ENCODE data around the gene STRIP2. TPM values are rescaled to one million over a fixed set of nuclear protein-coding genes. Genes with fewer than 3 reads are reported as not detected.
"Not testable (repeated sequence)": the region's sequence is repeated elsewhere in the genome, so short reads cannot be mapped to it uniquely, and the experiment has no call there.

STRIP2 gene
- total RNA-seq, 2 donors from 2014 or later = 1.9 to 4.7 TPM

DNA sequence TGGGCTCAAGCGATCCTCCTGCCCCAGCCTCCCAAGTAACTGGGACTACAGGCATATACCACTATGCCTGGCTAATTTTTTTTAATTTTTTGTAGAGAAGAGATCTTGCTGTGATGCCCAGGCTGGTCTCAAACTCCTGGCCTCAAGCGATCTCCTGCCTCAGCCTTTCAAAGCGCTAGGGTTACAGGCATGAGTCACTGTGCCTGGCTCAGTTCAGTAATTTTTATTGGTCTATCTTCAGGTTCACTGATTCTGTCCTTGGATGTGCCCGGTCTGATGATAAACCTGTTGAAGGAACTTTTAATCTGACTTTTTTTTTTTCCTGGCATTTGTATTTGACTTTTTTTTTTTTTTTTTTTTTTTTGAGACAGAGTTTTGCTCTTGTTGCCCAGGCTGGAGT is 40.1 kb upstream of the STRIP2 start:
- Histone ChIP-seq H3K4me3 (no peak overlapping the region), H3K27me3 (no peaks in the 10 kb centered on the region), H3K9ac (ENCODE audit: low read depth in 2 of 2, low read length in 2 of 2) (no peak overlapping the region), H3K27ac (no peak overlapping the region), H3K36me3 (no peaks in the 10 kb centered on the region), H3K9me3 (no peaks in the 10 kb centered on the region), H3K4me1 (no peaks in the 10 kb centered on the region)
- intact Hi-C loops (cut with DNase I) = no loop called here
- no peak for DNase-seq
- TF ChIP-seq CTCF (IDR thresholded peaks at IDR 0.05) = no peak

DNA sequence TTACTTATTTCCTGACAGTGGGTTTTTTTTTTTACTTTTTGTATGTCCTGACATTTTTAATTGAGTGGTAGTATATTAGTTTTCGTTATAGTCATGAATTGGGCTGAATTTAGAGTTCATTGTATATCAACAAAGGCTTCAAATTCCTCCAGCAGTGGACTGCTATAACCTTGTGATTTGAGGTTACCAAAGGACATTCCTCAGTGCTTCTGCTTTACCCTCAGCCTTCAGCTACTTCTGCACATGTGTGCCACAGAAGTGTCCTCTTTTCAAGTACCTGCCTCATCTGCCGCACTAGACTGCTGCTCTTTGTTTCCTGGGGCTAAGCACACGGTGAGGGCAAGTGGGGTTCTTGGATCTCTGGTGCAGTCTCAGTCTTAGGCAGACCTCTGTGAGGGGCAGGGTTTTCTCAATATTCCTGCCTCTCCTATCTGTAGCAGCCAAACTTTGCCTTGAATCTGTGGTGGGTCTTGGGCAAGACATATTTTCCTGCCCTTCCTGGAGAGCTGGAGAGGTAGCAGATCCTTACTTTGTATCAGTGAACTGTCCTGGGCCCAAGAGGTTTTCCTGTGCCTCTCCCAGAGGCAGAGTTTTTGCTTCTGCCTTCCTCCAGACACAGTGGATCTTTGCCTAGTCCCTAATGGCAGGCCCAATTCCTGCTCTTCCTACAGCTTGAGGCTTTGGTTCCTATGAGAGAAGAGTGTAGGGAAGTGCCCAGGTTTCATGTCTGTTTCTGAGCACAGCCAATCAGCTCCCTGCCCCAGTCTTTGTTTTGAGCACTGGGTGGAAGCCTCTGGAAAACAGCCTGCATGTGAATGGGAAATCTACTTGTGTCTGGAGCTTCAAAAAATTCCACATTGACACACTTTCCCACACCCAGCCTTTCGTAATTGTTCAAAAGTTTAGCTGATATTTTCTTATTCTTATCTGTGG is 39.0 kb upstream of the STRIP2 start:
- H3K9me3 ChIP-seq = no peaks in the 10 kb centered on the region
- DNase-seq = no peak
- TF ChIP-seq CTCF (IDR thresholded peaks at IDR 0.05) = no peak
- no peaks in the 10 kb centered on the region for H3K36me3 ChIP-seq
- no peak overlapping the region for H3K9ac ChIP-seq (ENCODE audit: low read depth in 2 of 2, low read length in 2 of 2)
- H3K27ac ChIP-seq = no peak overlapping the region
- H3K4me1 ChIP-seq = no peaks in the 10 kb centered on the region
- H3K27me3 ChIP-seq = no peaks in the 10 kb centered on the region
- intact Hi-C loops (cut with DNase I) = no loop called here
- no peak overlapping the region for H3K4me3 ChIP-seq

- Histone ChIP-seq H3K27ac (no peak overlapping the region), H3K9me3 (no peaks in the 10 kb centered on the region), H3K4me3 (no peak overlapping the region), H3K36me3 (peaks cover 4% of the 10 kb centered on the region), H3K4me1 (no peaks in the 10 kb centered on the region), H3K27me3 (no peaks in the 10 kb centered on the region), H3K9ac (ENCODE audit: low read depth in 2 of 2, low read length in 2 of 2) (no peak overlapping the region)
- intact Hi-C loops (cut with DNase I) = no loop called here
- TF ChIP-seq CTCF (IDR thresholded peaks at IDR 0.05) = no peak
- DNase-seq = no peak
These were observed 32.8 kb upstream of the STRIP2 start for GRCh38 chr7:129401228-129401966.

GRCh38 chr7:129401967-129402860 is 32.0 kb upstream of the STRIP2 start:
- intact Hi-C loops (cut with DNase I) = no loop called here
- TF ChIP-seq CTCF (IDR thresholded peaks at IDR 0.05) = no peak
- H3K9me3 ChIP-seq = no peaks in the 10 kb centered on the region
- H3K9ac ChIP-seq (ENCODE audit: low read depth in 2 of 2, low read length in 2 of 2) = no peak overlapping the region
- H3K27me3 ChIP-seq = no peaks in the 10 kb centered on the region
- no peak for DNase-seq
- no peak overlapping the region for H3K4me3 ChIP-seq
- no peaks in the 10 kb centered on the region for H3K4me1 ChIP-seq
- peaks cover 4% of the 10 kb centered on the region for H3K36me3 ChIP-seq
- no peak overlapping the region for H3K27ac ChIP-seq

DNA sequence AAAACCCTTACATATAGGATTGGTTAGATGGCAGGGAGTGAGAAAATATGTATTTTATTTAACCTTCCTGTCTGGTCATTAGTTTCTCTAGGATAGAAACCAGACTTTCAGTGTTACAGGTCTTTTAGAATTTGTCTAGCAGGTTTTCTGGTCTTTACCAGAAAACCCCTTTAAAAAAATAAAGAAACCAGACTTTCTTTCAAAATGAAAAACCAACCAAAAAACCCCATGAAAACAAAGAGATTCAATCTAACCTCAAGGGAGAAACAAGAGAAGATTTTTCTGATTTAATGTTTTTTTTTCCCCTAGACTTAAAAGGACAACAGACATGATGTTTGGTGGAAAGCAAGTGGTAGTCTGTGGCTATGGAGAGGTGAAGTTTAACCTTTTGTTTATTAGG is 28.7 kb upstream of the STRIP2 start:
- no peaks in the 10 kb centered on the region for H3K4me1 ChIP-seq
- H3K9me3 ChIP-seq = no peaks in the 10 kb centered on the region
- no peak overlapping the region for H3K4me3 ChIP-seq
- no peak overlapping the region for H3K9ac ChIP-seq (ENCODE audit: low read depth in 2 of 2, low read length in 2 of 2)
- H3K27me3 ChIP-seq = no peaks in the 10 kb centered on the region
- H3K27ac ChIP-seq = no peak overlapping the region
- DNase-seq = no peak
- intact Hi-C loops (cut with DNase I) = no loop called here
- no peak for TF ChIP-seq CTCF (IDR thresholded peaks at IDR 0.05)
- H3K36me3 ChIP-seq = peaks cover 9% of the 10 kb centered on the region

DNA sequence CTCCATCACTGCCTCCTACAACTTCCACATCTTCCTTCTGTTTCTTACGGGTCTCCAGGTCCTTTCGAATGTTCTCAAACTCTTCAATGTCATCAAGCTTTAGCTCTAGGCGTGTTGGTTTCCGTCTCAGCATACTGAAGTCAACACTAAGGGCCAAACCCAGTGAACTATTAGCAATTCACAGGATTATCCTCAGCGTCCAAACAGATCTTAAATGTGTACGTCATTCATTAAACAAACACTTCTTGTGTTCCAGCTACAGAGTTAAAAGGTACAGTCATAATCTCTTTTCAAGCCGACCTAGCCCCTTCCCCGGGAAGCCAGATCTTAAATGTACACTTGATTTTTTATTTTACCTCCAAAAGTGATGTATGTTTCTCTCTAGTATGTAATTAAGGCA is 24.0 kb upstream of the STRIP2 start:
- DNase-seq; H3K9ac ChIP-seq (ENCODE audit: low read depth in 2 of 2, low read length in 2 of 2); H3K4me3 ChIP-seq; H3K9me3 ChIP-seq; H3K27ac ChIP-seq; H3K27me3 ChIP-seq; H3K4me1 ChIP-seq; intact Hi-C loops (cut with DNase I): not testable (repeated sequence)
- peaks cover 11% of the 10 kb centered on the region for H3K36me3 ChIP-seq

All from colonic mucosa (tissue), 4 donors.